HepG2 (cell line): ENCODE data around the gene PLK4. TPM values are rescaled to one million over a fixed set of nuclear protein-coding genes. Genes with fewer than 3 reads are reported as not detected.
"Not testable (repeated sequence)": the region's sequence is repeated elsewhere in the genome, so short reads cannot be mapped to it uniquely, and the experiment has no call there.

ENCODE experiments used
- ATAC-seq: fragments of 200-7000 bp; cut with Tn5 transposase; 3 replicates; pipeline ENCODE4 v1.9.1; 2020; ENCODE audit warnings: mild to moderate bottlenecking, moderate library complexity
- BruUV-seq: library from RNA; stranded (reverse); fragments of 400-500 nt; replicated peaks from 2 replicates; lab custom pipeline; 2021; lab: Mats Ljungman, UMichigan
- CTCF ChIA-PET: fragments of 300-600 bp; formaldehyde crosslinking; extraction: SDS; loops from one replicate; lab custom pipeline; 2021; ENCODE audit warnings: low total read pairs, inconsistent platforms, low intra/inter-chr PET ratio; lab: Yijun Ruan, JAX
- POLR2A ChIA-PET: fragments of 350-600 bp; sonication (Branson Sonifier 250); formaldehyde crosslinking; loops from one replicate; lab custom pipeline; 2020; ENCODE audit warnings: antibody characterized with exemption, inconsistent platforms; lab: Yijun Ruan, JAX
- DNase-seq: peaks from one replicate; pipeline ENCODE4 v3.0.0-alpha.2; 2015; ENCODE audit warnings: low spot score
- FAIRE-seq: peaks from 3 replicates; lab custom pipeline; 2011; peaks lifted over from hg19 to GRCh38; lab: Jason Lieb, UNC
- H2AFZ ChIP-seq: one replicate; pipeline ENCODE4 v1.6.1; 2011; ENCODE audit warnings: low read length, inconsistent platforms
- H3K27ac ChIP-seq: fragments of 300-600 bp; 3 replicates; pipeline ENCODE4 v1.8.0; 2011; ENCODE audit warnings: mixed run types, mild to moderate bottlenecking, mixed read lengths, low read length, inconsistent platforms; ENCODE audit not compliant: insufficient read depth; ENCODE audit errors: extremely low read length
- H3K27me3 ChIP-seq, 2 experiments: fragments of 200-600 bp in 1 of 2; 2 replicates in 1 of 2; 3 replicates in 1 of 2; pipeline versions ENCODE4 v1.6.0 to v1.8.0; 2011; ENCODE audit warnings: low read length in 2 of 2, mild to moderate bottlenecking in 2 of 2, moderate library complexity in 2 of 2, inconsistent platforms in 1 of 2; ENCODE audit not compliant: insufficient read depth in 2 of 2, control insufficient read depth in 1 of 2
- H3K36me3 ChIP-seq, 2 experiments: fragments of 200-600 bp in 1 of 2; replicated peaks in 1 of 2; 2 replicates in 1 of 2; 3 replicates in 1 of 2; pipeline versions ENCODE4 v1.5.1 to v1.8.0; 2011; ENCODE audit warnings: low read length in 2 of 2, inconsistent platforms in 1 of 2; ENCODE audit not compliant: insufficient read depth in 2 of 2, control insufficient read depth in 1 of 2
- H3K4me1 ChIP-seq: 2 replicates; pipeline ENCODE4 v1.5.1; 2012; ENCODE audit warnings: low read length, inconsistent platforms; ENCODE audit not compliant: insufficient read depth
- H3K4me2 ChIP-seq: 2 replicates; pipeline ENCODE4 v1.6.0; 2011; ENCODE audit warnings: low read depth, low read length, inconsistent platforms
- H3K4me3 ChIP-seq, 3 experiments: fragments of 200-600 bp in 1 of 3; sonication (generic), shearing (Covaris generic) in 1 of 3; replicated peaks in 1 of 3; 2 replicates each; pipeline ENCODE4 v1.5.1; 2011 to 2016; ENCODE audit warnings: low read length in 3 of 3, inconsistent platforms in 2 of 3, low read depth in 2 of 3, mild to moderate bottlenecking in 2 of 3, control low read depth in 1 of 3, mixed read lengths in 1 of 3; ENCODE audit not compliant: insufficient read depth in 1 of 3
- H3K79me2 ChIP-seq: one replicate; pipeline ENCODE4 v1.6.1; 2011; ENCODE audit warnings: low read length, inconsistent platforms; ENCODE audit not compliant: insufficient read depth
- H3K9ac ChIP-seq: 2 replicates; pipeline ENCODE4 v1.6.0; 2011; ENCODE audit warnings: mild to moderate bottlenecking, low read depth, low read length, inconsistent platforms; ENCODE audit not compliant: insufficient read depth
- H3K9me3 ChIP-seq: 2 replicates; pipeline ENCODE4 v1.5.1; 2012; ENCODE audit warnings: mild to moderate bottlenecking, low read length
- H4K20me1 ChIP-seq: 2 replicates; pipeline ENCODE4 v1.6.0; 2011; ENCODE audit warnings: inconsistent platforms, mild to moderate bottlenecking, low read length, moderate library complexity; ENCODE audit not compliant: insufficient read depth
- SNAPC4 ChIP-seq: sonication (generic); formaldehyde crosslinking; IDR thresholded peaks from 2 replicates; pipeline ENCODE4 v1.4.0; 2020; ENCODE audit warnings: mild to moderate bottlenecking, missing genetic modification reagents
- ZNF121 ChIP-seq: sonication (generic); formaldehyde crosslinking; IDR thresholded peaks from 2 replicates; pipeline ENCODE4 v1.5.0; 2020; ENCODE audit warnings: mild to moderate bottlenecking, missing genetic modification reagents
- WGBS: methylation state at CpG from one replicate; pipeline ENCODE4 v1.1.6; 2017; ENCODE audit warnings: low lambda C conversion rate; 5-methylcytosine and 5-hydroxymethylcytosine counted together
- in situ Hi-C: cut with HindIII; loops from 2 replicates; pipeline ENCODE4 v1.10.0; 2017; ENCODE audit warnings: low pct_unique_long_range_greater_than_20kb; ENCODE audit not compliant: extremely low pct_ligation_motif_present
- intact Hi-C: fragments of 100-400 bp; cut with micrococcal nuclease; formaldehyde crosslinking; loops from one replicate; pipeline ENCODE4 v1.10.0; 2022; ENCODE audit not compliant: unreplicated experiment
- polyA plus RNA-seq, 8 experiments: library from polyadenylated mRNA; depleted of rRNA in 3 of 8; stranded (reverse) in 7 of 8; unstranded in 1 of 8; fragments of >200 nt; fragmentation: Illumina TruSeq in 4 of 8; extraction: Trizol in 4 of 8; gene quantifications; 2 replicates each; pipeline versions ENCODE4 v1.2.1 to v1.2.3, GENCODE V29; 2011 to 2016; ENCODE audit warnings: low read depth in 4 of 8, missing spikeins in 1 of 8, mixed read lengths in 1 of 8; ENCODE audit not compliant: insufficient read depth in 1 of 8
- total RNA-seq, 5 experiments: library from RNA; depleted of rRNA; stranded (reverse); fragments of >200 nt; fragmentation: Illumina TruSeq; extraction: Trizol; gene quantifications; 2 replicates each; pipeline ENCODE4 v1.2.3, GENCODE V29; 2016; ENCODE audit warnings: low read depth in 1 of 5

The PLK4 gene
- total and polyA plus RNA-seq, 2 of the 13 experiments (the other 11 are each of a cell fraction or from before 2014, with no cell fraction given), result 22.4 to 46.1 TPM

GRCh38 chr4:127922226-127922625 is 41.5 kb downstream of the PLK4 start:
- 100% methylated on average over 2 of the region's 2 CpGs for WGBS
- H3K27ac ChIP-seq, result no peak overlapping the region
- H2AFZ ChIP-seq, result no peak overlapping the region
- no peaks in the 10 kb centered on the region for H3K9me3 ChIP-seq
- TF ChIP-seq SNAPC4 (CRISPR knock-in tag), result no peak
- peak; percentile 55; the same call in 1 of the 2 replicates for TF ChIP-seq ZNF121 (CRISPR knock-in tag)
- no peaks in the 10 kb centered on the region for H3K27me3 ChIP-seq
- intact Hi-C loops (no loop called here), in situ Hi-C loops (no loop called here)
- DNase-seq, result no peak
- H3K4me2 ChIP-seq, result no peak overlapping the region
- no peaks in the 10 kb centered on the region for H4K20me1 ChIP-seq
- CTCF ChIA-PET, result no interaction called here
- no peak overlapping the region for H3K9ac ChIP-seq
- H3K4me3 ChIP-seq, result no peak overlapping the region
- POLR2A ChIA-PET, result no interaction called here
- H3K36me3 ChIP-seq, result peaks cover 6 to 18% of the 10 kb centered on the region in 2 experiments
- FAIRE-seq, result no peak
- ATAC-seq, result no peak
- BruUV-seq, result no TSS peak
- no peaks in the 10 kb centered on the region for H3K79me2 ChIP-seq
- no peaks in the 10 kb centered on the region for H3K4me1 ChIP-seq

GRCh38 chr4:127925720-127926119 is 45.0 kb downstream of the PLK4 start:
- H4K20me1 ChIP-seq, BruUV-seq, H3K4me3 ChIP-seq, H2AFZ ChIP-seq, ATAC-seq, intact Hi-C loops, H3K79me2 ChIP-seq, POLR2A ChIA-PET, CTCF ChIA-PET, H3K4me1 ChIP-seq, H3K9ac ChIP-seq, H3K27me3 ChIP-seq, DNase-seq, H3K4me2 ChIP-seq, H3K27ac ChIP-seq, FAIRE-seq, H3K9me3 ChIP-seq, in situ Hi-C loops: not testable (repeated sequence)
- 93% methylated on average over 2 of the region's 2 CpGs for WGBS
- H3K36me3 ChIP-seq, result peaks cover 6 to 21% of the 10 kb centered on the region in 2 experiments
